Measurements from ENCODE around the gene ETV1. TPM values are rescaled to one million over a fixed set of nuclear protein-coding genes. Genes with fewer than 3 reads are reported as not detected.

ETV1 gene
- total and polyA plus RNA-seq, 2 of the 4 experiments (the other 2 are of a cell fraction): 8.6 to 21.1 TPM

- peak overlapping the region; percentile 28 for H4K5ac ChIP-seq (ENCODE audit: low read depth, low read length)
- dilution Hi-C loops (cut with HindIII; ENCODE audit: low sequenced_read_pairs, unreplicated experiment) (no loop called here), in situ Hi-C loops (cut with MboI; ENCODE audit: low sequenced_read_pairs) (no loop called here), intact Hi-C loops (cut with micrococcal nuclease) (no loop called here)
- no peak overlapping the region; the same call in 1 of the 2 replicates for H3K56ac ChIP-seq (ENCODE audit: extremely low read depth, insufficient read depth, low read length)
- H3K18ac ChIP-seq (ENCODE audit: low read depth, low read length): peak overlapping the region; percentile 81; the same call in 1 of the 2 replicates
- H3K4ac ChIP-seq (ENCODE audit: low read depth, low read length): peak overlapping the region; percentile 92
- BruUV-seq (replicated peaks): no TSS peak
- no peaks in the 10 kb centered on the region for H3K79me1 ChIP-seq (ENCODE audit: low read depth in 1 of 2, low read length in 2 of 2)
- ATAC-seq (ENCODE audit: low read depth) (peak; percentile 56), DNase-seq (peak; percentile 69)
- peak overlapping the region; percentile 69; the same call in 1 of the 2 replicates for H2AK5ac ChIP-seq (ENCODE audit: low read depth, low read length)
- H2AFZ ChIP-seq (replicated peaks; ENCODE audit: low read length, poor library complexity): peak overlapping the region; percentile 46
- H4K20me1 ChIP-seq (ENCODE audit: insufficient read depth, low read length): no peaks in the 10 kb centered on the region
- TF ChIP-seq CTCF (conservative IDR thresholded peaks at IDR 0.05; ENCODE audit: low read depth, low read length): 0 out of 2 replicates have a peak, but pooled peaks have one; percentile 1
- no peak for TF ChIP-seq CHD1 (IDR thresholded peaks at IDR 0.05; ENCODE audit: low read depth, low read length)
- H3K36me3 ChIP-seq (ENCODE audit: control insufficient read depth, insufficient read depth, low read length): no peaks in the 10 kb centered on the region
- peaks cover 3% of the 10 kb centered on the region for H3K9me1 ChIP-seq (ENCODE audit: insufficient read depth, low read length)
- H2BK15ac ChIP-seq (ENCODE audit: low read depth, low read length): peak overlapping the region; percentile 78; the same call in 2 of the 3 replicates
- ChIA-PET CTCF (interaction anchor here (1.0 kb wide), 1 partner anchor 80 kb away, joined by 3 read pairs; no protein-coding TSS in a partner anchor), POLR2A (ENCODE audit: unreplicated experiment) (no interaction called here)
- H3K4me1 ChIP-seq (ENCODE audit: control insufficient read depth, insufficient read depth, low read length): peaks cover 3% of the 10 kb centered on the region
- WGBS, 2 experiments (ENCODE audit: extremely low coverage in 2 of 2, insufficient read length in 1 of 2): no CpG with 5 or more reads among the region's 2 CpGs
- peak overlapping the region; percentile 21 for H2AK9ac ChIP-seq (replicated peaks; ENCODE audit: low read depth, low read length, poor library complexity)
- H3K23ac ChIP-seq (ENCODE audit: low read depth, low read length): peak overlapping the region; percentile 63
- H3K9ac ChIP-seq (ENCODE audit: low read depth, low read length): no peak overlapping the region
- H3K4me3 ChIP-seq (ENCODE audit: insufficient read depth, low read depth, low read length): no peak overlapping the region
- H2BK5ac ChIP-seq (ENCODE audit: low read depth, low read length, poor library complexity, severe bottlenecking): peak overlapping the region; percentile 94
- H2BK120ac ChIP-seq (ENCODE audit: low read depth, low read length): peak overlapping the region; percentile 86
- H3K14ac ChIP-seq (replicated peaks; ENCODE audit: low read depth, low read length): peak overlapping the region; percentile 78
- H2BK20ac ChIP-seq (ENCODE audit: low read depth, low read length): peak overlapping the region; percentile 91
- peak overlapping the region; percentile 28; the same call in 1 of the 2 replicates for H3K27ac ChIP-seq (ENCODE audit: insufficient read depth, low read length)
- H4K91ac ChIP-seq (ENCODE audit: insufficient read depth, low read depth, low read length): peak overlapping the region; percentile 80
- H3K4me2 ChIP-seq (ENCODE audit: low read depth, low read length): peak overlapping the region; percentile 18; the same call in 1 of the 2 replicates
- no peaks in the 10 kb centered on the region for H3K9me3 ChIP-seq (ENCODE audit: control insufficient read depth, insufficient read depth, low read length)
- H3K27me3 ChIP-seq (ENCODE audit: control insufficient read depth, insufficient read depth, low read length): no peaks in the 10 kb centered on the region
- peak overlapping the region; percentile 25 to 83; a peak in 3 of 4 replicates for H4K8ac ChIP-seq (ENCODE audit: low read depth in 2 of 2, low read length in 2 of 2)
These were observed 109.3 kb downstream of the ETV1 start for GRCh38 chr7:13879994-13880686.
